ENCODE results near the gene CHRNA1. TPM values are rescaled to one million over a fixed set of nuclear protein-coding genes. Genes with fewer than 3 reads are reported as not detected.

Gene CHRNA1
- polyA plus RNA-seq, 2 donors = 0.05 TPM; not detected in 1

DNA sequence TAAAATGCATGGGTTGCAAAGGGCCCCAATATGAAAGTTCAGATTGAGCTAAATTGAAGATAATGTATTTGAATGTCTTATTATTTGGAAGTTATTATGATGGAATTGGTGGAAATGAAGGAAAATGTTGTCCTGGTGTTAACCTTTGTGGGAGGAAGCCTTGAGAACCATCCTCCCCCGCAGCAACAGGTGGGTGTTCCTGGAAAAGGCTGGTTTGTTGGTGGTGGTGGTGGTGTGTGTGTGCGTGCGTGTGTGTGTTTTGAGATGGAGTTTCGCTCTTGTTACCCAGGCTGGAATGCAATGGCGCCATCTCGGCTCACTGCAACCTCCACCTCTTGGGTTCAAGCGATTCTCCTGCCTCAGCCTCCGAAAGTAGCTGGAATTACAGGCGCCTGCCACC is 36.2 kb downstream of the CHRNA1 start:
- H3K27me3 ChIP-seq (ENCODE audit: control insufficient read depth in 1 of 2, insufficient read depth in 2 of 2, low read length in 2 of 2) = no peaks in the 10 kb centered on the region
- WGBS, 2 donors = 96 to 97% methylated on average over 9 of the region's 9 CpGs
- H3K9me3 ChIP-seq (ENCODE audit: control insufficient read depth in 2 of 2, insufficient read depth in 1 of 2, low read depth in 1 of 2, low read length in 1 of 2) = peaks cover 0 to 2% of the 10 kb centered on the region in 2 donors
- H3K36me3 ChIP-seq (ENCODE audit: control insufficient read depth in 2 of 2, insufficient read depth in 2 of 2, low read length in 1 of 2) = no peaks in the 10 kb centered on the region
- H3K27ac ChIP-seq (ENCODE audit: low read depth in 2 of 2, low read length in 1 of 2) = no peak overlapping the region
- H3K4me1 ChIP-seq (ENCODE audit: control insufficient read depth in 2 of 2, insufficient read depth in 2 of 2, low read length in 1 of 2) = peaks cover 0 to 10% of the 10 kb centered on the region in 2 donors
- no peak overlapping the region for H3K4me3 ChIP-seq (ENCODE audit: low read depth in 1 of 2, low read length in 2 of 2)

DNA sequence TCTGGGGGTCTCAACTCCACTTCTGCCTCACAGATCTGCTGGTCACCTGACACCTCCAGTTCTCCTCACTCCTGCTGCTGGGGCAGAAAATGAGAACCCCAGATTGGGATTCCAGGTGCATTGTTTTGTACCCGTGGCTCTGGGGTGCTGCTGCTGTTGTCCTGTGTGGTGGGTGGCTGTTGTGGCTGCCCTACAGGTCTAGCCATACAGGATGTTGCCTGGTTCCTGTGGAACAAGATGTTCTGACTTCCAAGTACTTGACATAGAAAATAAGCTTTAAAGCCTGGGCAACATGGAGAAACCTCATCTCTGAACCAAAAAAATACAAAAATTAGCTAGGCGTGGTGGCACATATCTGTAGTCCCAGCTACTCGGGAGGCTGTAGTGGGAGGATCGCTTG is 38.1 kb downstream of the CHRNA1 start:
- Histone ChIP-seq H3K27me3 (ENCODE audit: control insufficient read depth in 1 of 2, insufficient read depth in 2 of 2, low read length in 2 of 2) (no peaks in the 10 kb centered on the region), H3K36me3 (ENCODE audit: control insufficient read depth in 2 of 2, insufficient read depth in 2 of 2, low read length in 1 of 2) (no peaks in the 10 kb centered on the region), H3K27ac (ENCODE audit: low read depth in 2 of 2, low read length in 1 of 2) (no peak overlapping the region), H3K9me3 (ENCODE audit: control insufficient read depth in 2 of 2, insufficient read depth in 1 of 2, low read depth in 1 of 2, low read length in 1 of 2) (peaks cover 0 to 2% of the 10 kb centered on the region in 2 donors), H3K4me3 (ENCODE audit: low read depth in 1 of 2, low read length in 2 of 2) (no peak overlapping the region), H3K4me1 (ENCODE audit: control insufficient read depth in 2 of 2, insufficient read depth in 2 of 2, low read length in 1 of 2) (peaks cover 0 to 10% of the 10 kb centered on the region in 2 donors)
- WGBS, 2 donors = 56 to 59% methylated on average over 4 of the region's 4 CpGs

DNA sequence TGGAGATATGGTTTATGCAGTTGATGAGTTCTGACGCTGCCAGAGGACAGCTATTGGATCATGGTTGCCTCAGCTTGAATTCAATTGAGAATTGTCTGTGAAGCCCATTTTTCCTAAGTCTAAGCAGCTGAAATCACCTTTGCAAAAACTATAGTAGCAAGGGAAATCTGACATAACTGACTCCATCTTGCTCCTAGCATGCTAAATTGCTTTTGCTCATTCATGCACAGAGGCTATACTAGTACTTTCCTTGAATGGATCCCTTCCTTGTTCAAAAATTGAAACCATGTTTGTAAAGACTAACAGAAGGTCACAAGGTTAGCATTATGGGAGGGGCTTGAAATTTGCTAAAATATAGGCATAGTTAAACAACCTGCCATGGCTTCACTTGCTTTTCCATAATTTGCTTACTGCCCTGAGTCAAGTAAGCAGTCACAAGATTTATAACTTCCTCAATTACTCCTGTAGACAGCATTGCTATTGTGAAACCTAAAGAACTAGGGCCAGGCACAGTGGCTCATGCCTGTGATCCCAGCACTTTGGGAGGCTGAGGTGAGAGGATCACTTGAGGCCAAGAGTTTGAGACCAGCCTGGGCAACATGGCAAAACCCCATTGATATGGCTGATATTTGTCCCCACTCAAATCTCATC is 41.2 kb downstream of the CHRNA1 start:
- H3K4me3 ChIP-seq (ENCODE audit: low read depth in 1 of 2, low read length in 2 of 2) = no peak overlapping the region
- H3K36me3 ChIP-seq (ENCODE audit: control insufficient read depth in 2 of 2, insufficient read depth in 2 of 2, low read length in 1 of 2) = no peaks in the 10 kb centered on the region
- 95 to 100% methylated on average over 1 of the region's 1 CpG for WGBS, 2 donors
- no peaks in the 10 kb centered on the region for H3K27me3 ChIP-seq (ENCODE audit: control insufficient read depth in 1 of 2, insufficient read depth in 2 of 2, low read length in 2 of 2)
- H3K27ac ChIP-seq (ENCODE audit: low read depth in 2 of 2, low read length in 1 of 2) = no peak overlapping the region
- peaks cover 0 to 2% of the 10 kb centered on the region in 2 donors for H3K9me3 ChIP-seq (ENCODE audit: control insufficient read depth in 2 of 2, insufficient read depth in 1 of 2, low read depth in 1 of 2, low read length in 1 of 2)
- H3K4me1 ChIP-seq (ENCODE audit: control insufficient read depth in 2 of 2, insufficient read depth in 2 of 2, low read length in 1 of 2) = peaks cover 0 to 2% of the 10 kb centered on the region in 2 donors

DNA sequence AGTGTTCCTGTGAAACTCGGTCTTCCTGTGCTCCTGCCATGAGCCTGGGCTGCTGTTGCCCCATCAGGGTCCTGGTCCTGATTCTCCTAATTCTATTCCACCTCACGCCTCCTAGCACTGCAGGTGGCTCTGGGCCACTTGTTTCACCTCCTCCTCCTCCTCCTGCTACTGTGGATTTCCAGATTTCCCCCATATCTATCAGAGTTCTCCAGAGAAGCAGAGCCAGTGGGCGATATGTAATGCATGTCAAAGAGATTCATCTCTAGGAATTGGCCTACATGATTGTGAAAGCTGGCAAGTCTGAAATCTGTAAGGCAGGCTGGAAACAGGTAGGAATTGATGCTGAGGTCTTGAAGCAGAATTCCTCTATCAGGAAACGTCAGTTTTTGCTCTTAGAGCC is 45.3 kb downstream of the CHRNA1 start:
- peaks cover 0 to 2% of the 10 kb centered on the region in 2 donors for H3K9me3 ChIP-seq (ENCODE audit: control insufficient read depth in 2 of 2, insufficient read depth in 1 of 2, low read depth in 1 of 2, low read length in 1 of 2)
- no peaks in the 10 kb centered on the region for H3K36me3 ChIP-seq (ENCODE audit: control insufficient read depth in 2 of 2, insufficient read depth in 2 of 2, low read length in 1 of 2)
- 72 to 77% methylated on average over 4 of the region's 4 CpGs for WGBS, 2 donors
- H3K4me3 ChIP-seq (ENCODE audit: low read depth in 1 of 2, low read length in 2 of 2) = no peak overlapping the region
- no peak overlapping the region for H3K27ac ChIP-seq (ENCODE audit: low read depth in 2 of 2, low read length in 1 of 2)
- no peaks in the 10 kb centered on the region for H3K27me3 ChIP-seq (ENCODE audit: control insufficient read depth in 1 of 2, insufficient read depth in 2 of 2, low read length in 2 of 2)
- no peaks in the 10 kb centered on the region for H3K4me1 ChIP-seq (ENCODE audit: control insufficient read depth in 2 of 2, insufficient read depth in 2 of 2, low read length in 1 of 2)

DNA sequence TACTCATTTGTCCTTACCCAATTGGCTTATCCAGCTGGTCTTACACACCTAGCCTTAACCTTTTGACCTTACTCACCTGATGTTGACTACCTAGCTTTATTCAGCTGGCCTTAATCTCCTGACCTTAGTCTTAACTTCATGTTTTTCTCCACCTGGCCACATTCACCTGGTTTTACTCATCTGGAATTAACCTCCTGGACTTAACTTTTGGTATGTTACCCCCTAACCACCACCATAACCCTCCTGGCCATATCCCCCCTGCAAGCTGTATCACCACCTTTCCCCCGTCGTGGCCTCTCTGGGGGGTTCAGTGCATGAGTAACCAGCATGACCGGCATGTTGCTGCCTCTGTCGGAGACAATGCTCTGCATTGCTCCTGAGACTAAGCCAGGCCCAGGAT is 45.7 kb downstream of the CHRNA1 start:
- Histone ChIP-seq H3K36me3 (ENCODE audit: control insufficient read depth in 2 of 2, insufficient read depth in 2 of 2, low read length in 1 of 2) (no peaks in the 10 kb centered on the region), H3K9me3 (ENCODE audit: control insufficient read depth in 2 of 2, insufficient read depth in 1 of 2, low read depth in 1 of 2, low read length in 1 of 2) (peaks cover 0 to 2% of the 10 kb centered on the region in 2 donors), H3K4me1 (ENCODE audit: control insufficient read depth in 2 of 2, insufficient read depth in 2 of 2, low read length in 1 of 2) (no peaks in the 10 kb centered on the region), H3K4me3 (ENCODE audit: low read depth in 1 of 2, low read length in 2 of 2) (no peak overlapping the region), H3K27me3 (ENCODE audit: control insufficient read depth in 1 of 2, insufficient read depth in 2 of 2, low read length in 2 of 2) (no peaks in the 10 kb centered on the region), H3K27ac (ENCODE audit: low read depth in 2 of 2, low read length in 1 of 2) (no peak overlapping the region)
- WGBS, 2 donors = 59 to 73% methylated on average over 4 of the region's 4 CpGs

DNA sequence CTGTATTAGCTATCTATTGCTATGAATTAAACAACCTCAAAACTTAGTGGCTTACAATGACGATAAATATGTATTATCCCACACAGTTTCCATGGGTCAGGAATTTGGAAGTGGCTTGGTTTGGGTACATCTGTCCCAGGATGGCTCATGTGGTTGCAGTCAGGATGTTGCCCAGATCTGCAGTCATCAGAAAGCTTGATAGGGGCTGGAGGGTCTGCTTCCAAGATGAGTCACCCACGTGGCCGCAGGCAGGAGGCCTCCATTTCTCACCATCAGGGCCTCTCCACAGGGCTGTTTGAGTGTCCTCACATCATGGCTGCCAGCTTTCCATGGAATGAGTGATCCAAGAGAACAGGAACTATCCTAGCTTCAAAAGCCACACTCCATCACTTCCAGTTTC is 46.4 kb downstream of the CHRNA1 start:
- peaks cover 0 to 2% of the 10 kb centered on the region in 2 donors for H3K9me3 ChIP-seq (ENCODE audit: control insufficient read depth in 2 of 2, insufficient read depth in 1 of 2, low read depth in 1 of 2, low read length in 1 of 2)
- no peaks in the 10 kb centered on the region for H3K4me1 ChIP-seq (ENCODE audit: control insufficient read depth in 2 of 2, insufficient read depth in 2 of 2, low read length in 1 of 2)
- no peak overlapping the region for H3K4me3 ChIP-seq (ENCODE audit: low read depth in 1 of 2, low read length in 2 of 2)
- H3K36me3 ChIP-seq (ENCODE audit: control insufficient read depth in 2 of 2, insufficient read depth in 2 of 2, low read length in 1 of 2) = no peaks in the 10 kb centered on the region
- no peaks in the 10 kb centered on the region for H3K27me3 ChIP-seq (ENCODE audit: control insufficient read depth in 1 of 2, insufficient read depth in 2 of 2, low read length in 2 of 2)
- WGBS, 2 donors = 89 to 92% methylated on average over 3 of the region's 3 CpGs
- H3K27ac ChIP-seq (ENCODE audit: low read depth in 2 of 2, low read length in 1 of 2) = no peak overlapping the region

DNA sequence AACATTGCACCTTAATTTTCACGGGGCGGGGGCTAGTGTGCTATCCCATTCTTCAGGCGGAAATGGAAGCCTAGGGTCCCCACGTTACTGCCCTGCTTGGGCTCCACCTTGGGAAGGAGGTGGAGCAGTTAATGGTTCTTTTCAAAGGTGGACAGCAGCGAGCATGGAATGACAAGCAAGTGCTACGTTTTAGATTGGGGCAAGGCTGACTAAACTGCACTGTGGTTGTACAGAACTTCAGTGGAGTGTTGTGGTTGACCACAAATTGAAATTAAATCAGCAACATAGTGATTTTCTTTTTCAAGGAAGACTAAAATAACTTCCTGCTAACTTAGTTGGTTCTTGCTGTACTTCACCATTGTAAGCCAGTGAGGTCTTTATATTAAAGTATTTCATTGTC is 47.0 kb downstream of the CHRNA1 start:
- WGBS, 2 donors = 76 to 77% methylated on average over 6 of the region's 6 CpGs
- H3K9me3 ChIP-seq (ENCODE audit: control insufficient read depth in 2 of 2, insufficient read depth in 1 of 2, low read depth in 1 of 2, low read length in 1 of 2) = peaks cover 0 to 2% of the 10 kb centered on the region in 2 donors
- no peaks in the 10 kb centered on the region for H3K27me3 ChIP-seq (ENCODE audit: control insufficient read depth in 1 of 2, insufficient read depth in 2 of 2, low read length in 2 of 2)
- H3K4me1 ChIP-seq (ENCODE audit: control insufficient read depth in 2 of 2, insufficient read depth in 2 of 2, low read length in 1 of 2) = no peaks in the 10 kb centered on the region
- no peak overlapping the region for H3K27ac ChIP-seq (ENCODE audit: low read depth in 2 of 2, low read length in 1 of 2)
- H3K4me3 ChIP-seq (ENCODE audit: low read depth in 1 of 2, low read length in 2 of 2) = no peak overlapping the region
- no peaks in the 10 kb centered on the region for H3K36me3 ChIP-seq (ENCODE audit: control insufficient read depth in 2 of 2, insufficient read depth in 2 of 2, low read length in 1 of 2)

DNA sequence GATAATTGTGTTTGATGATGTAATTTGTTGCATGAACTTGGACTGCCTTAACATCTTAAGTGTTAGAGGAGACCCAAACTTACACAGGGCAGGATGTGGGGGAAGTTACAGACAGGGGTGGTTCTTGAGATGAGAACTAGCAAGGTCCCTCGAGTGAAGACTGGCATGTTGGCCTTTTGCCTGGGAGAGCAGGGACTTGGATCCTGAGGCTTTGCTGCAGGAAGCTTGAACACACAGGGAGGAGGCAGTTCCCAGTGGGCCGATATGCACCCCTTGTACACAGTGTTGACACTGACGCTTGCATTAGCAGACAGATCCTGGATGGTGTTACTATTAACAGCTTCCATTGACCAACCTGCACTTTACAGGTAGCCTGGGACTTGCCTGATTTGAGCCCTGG is 47.5 kb downstream of the CHRNA1 start:
- H3K4me1 ChIP-seq (ENCODE audit: control insufficient read depth in 2 of 2, insufficient read depth in 2 of 2, low read length in 1 of 2) = no peaks in the 10 kb centered on the region
- no peaks in the 10 kb centered on the region for H3K27me3 ChIP-seq (ENCODE audit: control insufficient read depth in 1 of 2, insufficient read depth in 2 of 2, low read length in 2 of 2)
- H3K27ac ChIP-seq (ENCODE audit: low read depth in 2 of 2, low read length in 1 of 2) = no peak overlapping the region
- H3K4me3 ChIP-seq (ENCODE audit: low read depth in 1 of 2, low read length in 2 of 2) = no peak overlapping the region
- no peaks in the 10 kb centered on the region for H3K36me3 ChIP-seq (ENCODE audit: control insufficient read depth in 2 of 2, insufficient read depth in 2 of 2, low read length in 1 of 2)
- WGBS, 2 donors = 56 to 59% methylated on average over 3 of the region's 3 CpGs
- peaks cover 0 to 2% of the 10 kb centered on the region in 2 donors for H3K9me3 ChIP-seq (ENCODE audit: control insufficient read depth in 2 of 2, insufficient read depth in 1 of 2, low read depth in 1 of 2, low read length in 1 of 2)

DNA sequence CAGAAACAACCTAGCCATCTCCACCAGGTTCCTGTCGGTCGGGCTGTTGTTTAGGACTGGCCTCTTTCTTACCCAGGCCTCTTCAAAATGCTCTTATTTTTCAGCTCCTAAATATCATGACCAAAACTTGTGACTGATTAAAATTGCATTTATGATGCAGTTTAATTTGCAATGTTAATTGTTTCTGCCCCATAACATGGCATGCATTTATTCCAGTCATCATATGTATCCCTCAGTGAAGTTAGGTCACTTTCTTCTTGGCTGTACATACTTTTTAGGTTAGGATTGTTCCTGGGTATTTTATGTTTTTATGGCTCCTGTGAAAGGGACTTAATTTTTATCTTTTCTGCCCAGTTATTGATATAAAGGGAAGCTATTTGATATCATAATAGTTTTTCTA is 50.6 kb downstream of the CHRNA1 start:
- Histone ChIP-seq H3K27me3 (ENCODE audit: control insufficient read depth in 1 of 2, insufficient read depth in 2 of 2, low read length in 2 of 2) (no peaks in the 10 kb centered on the region), H3K4me3 (ENCODE audit: low read depth in 1 of 2, low read length in 2 of 2) (no peak overlapping the region), H3K9me3 (ENCODE audit: control insufficient read depth in 2 of 2, insufficient read depth in 1 of 2, low read depth in 1 of 2, low read length in 1 of 2) (no peaks in the 10 kb centered on the region), H3K4me1 (ENCODE audit: control insufficient read depth in 2 of 2, insufficient read depth in 2 of 2, low read length in 1 of 2) (no peaks in the 10 kb centered on the region), H3K27ac (ENCODE audit: low read depth in 2 of 2, low read length in 1 of 2) (no peak overlapping the region), H3K36me3 (ENCODE audit: control insufficient read depth in 2 of 2, insufficient read depth in 2 of 2, low read length in 1 of 2) (no peaks in the 10 kb centered on the region)
- WGBS, 2 donors = 100% methylated on average over 2 of the region's 2 CpGs

DNA sequence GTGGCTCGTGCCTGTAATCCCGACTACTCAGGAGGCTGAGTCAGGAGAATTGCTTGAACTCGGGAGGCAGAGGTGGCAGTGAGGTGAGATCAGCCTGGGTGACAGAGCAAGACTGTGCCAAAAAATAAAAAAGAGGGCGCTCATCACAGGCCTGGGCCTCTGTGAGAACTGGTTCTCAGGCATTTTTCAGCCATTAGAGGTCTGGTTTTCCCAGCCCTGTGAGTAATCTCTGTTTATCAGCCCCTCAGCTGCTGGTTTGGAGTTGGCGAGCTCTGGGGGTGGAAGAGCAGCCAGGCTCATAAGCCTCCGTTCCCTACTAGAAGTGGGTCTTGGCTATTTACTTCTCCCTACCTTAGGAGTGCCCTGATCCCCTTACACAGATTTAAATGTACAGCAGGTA is 53.1 kb downstream of the CHRNA1 start:
- H3K27me3 ChIP-seq (ENCODE audit: control insufficient read depth in 1 of 2, insufficient read depth in 2 of 2, low read length in 2 of 2) = no peaks in the 10 kb centered on the region
- no peak overlapping the region for H3K4me3 ChIP-seq (ENCODE audit: low read depth in 1 of 2, low read length in 2 of 2)
- H3K27ac ChIP-seq (ENCODE audit: low read depth in 2 of 2, low read length in 1 of 2) = no peak overlapping the region
- no peaks in the 10 kb centered on the region for H3K36me3 ChIP-seq (ENCODE audit: control insufficient read depth in 2 of 2, insufficient read depth in 2 of 2, low read length in 1 of 2)
- WGBS, 2 donors = 88 to 95% methylated on average over 6 of the region's 6 CpGs
- no peaks in the 10 kb centered on the region for H3K9me3 ChIP-seq (ENCODE audit: control insufficient read depth in 2 of 2, insufficient read depth in 1 of 2, low read depth in 1 of 2, low read length in 1 of 2)
- no peaks in the 10 kb centered on the region for H3K4me1 ChIP-seq (ENCODE audit: control insufficient read depth in 2 of 2, insufficient read depth in 2 of 2, low read length in 1 of 2)

Measured in esophagus (tissue), 2 donors.